Measurements from ENCODE around the gene NF1. TPM values are rescaled to one million over a fixed set of nuclear protein-coding genes. Genes with fewer than 3 reads are reported as not detected.

NF1 gene
- total RNA-seq, 4 donors from 2014 or later: 66.1 to 107 (median 90.9) TPM

DNA sequence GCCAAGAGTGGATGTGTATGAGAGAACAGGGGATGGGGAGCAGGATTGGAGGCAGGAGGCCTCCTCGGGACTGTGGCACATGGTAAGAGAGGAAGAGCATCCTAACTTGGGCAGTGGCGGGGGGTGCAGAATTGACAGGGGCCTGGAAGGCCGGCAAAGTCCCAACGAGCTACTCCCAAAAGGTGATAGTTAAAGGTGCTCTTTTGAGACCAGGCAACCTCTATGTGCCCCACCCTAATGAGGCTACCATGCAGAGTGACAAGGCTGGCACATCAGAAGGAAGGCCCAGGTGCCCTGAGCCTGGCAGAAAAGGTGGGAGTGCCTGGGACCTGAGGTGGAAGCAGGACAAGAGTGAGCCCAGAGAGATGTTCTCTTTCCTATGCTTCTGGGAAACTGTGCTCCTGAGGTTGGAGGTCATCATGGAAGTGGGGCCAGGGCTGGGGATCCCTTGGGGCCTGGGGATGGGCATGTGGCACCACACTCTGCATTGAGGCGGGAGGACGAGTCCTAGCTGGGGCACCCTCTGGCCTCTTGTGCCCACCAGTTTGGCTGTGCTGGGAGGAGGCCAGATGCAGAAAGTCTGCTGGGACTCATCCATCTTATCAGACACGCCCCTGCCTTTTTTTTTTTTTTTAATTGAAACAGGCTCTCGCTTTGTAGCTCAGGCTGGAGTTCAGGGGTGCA, 302.6 kb downstream of the NF1 start:
- Histone ChIP-seq H3K36me3 (no peaks in the 10 kb centered on the region), H3K27ac (no peak overlapping the region), H3K4me1 (peaks cover 0 to 3% (median under 1%) of the 10 kb centered on the region in 4 donors), H3K9me3 (no peaks in the 10 kb centered on the region), H3K27me3 (peaks cover 0 to 26% of the 10 kb centered on the region in 2 donors), H3K4me3 (no peak overlapping the region)
- no peak for DNase-seq (ENCODE audit: low spot score in 2 of 2)
- WGBS, 2 donors: 73 to 80% methylated on average over 8 of the region's 8 CpGs
- TF ChIP-seq, protein P1, sequence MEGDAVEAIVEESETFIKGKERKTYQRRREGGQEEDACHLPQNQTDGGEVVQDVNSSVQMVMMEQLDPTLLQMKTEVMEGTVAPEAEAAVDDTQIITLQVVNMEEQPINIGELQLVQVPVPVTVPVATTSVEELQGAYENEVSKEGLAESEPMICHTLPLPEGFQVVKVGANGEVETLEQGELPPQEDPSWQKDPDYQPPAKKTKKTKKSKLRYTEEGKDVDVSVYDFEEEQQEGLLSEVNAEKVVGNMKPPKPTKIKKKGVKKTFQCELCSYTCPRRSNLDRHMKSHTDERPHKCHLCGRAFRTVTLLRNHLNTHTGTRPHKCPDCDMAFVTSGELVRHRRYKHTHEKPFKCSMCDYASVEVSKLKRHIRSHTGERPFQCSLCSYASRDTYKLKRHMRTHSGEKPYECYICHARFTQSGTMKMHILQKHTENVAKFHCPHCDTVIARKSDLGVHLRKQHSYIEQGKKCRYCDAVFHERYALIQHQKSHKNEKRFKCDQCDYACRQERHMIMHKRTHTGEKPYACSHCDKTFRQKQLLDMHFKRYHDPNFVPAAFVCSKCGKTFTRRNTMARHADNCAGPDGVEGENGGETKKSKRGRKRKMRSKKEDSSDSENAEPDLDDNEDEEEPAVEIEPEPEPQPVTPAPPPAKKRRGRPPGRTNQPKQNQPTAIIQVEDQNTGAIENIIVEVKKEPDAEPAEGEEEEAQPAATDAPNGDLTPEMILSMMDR (IDR thresholded peaks at IDR 0.05): no peak
- TF ChIP-seq POLR2A (IDR thresholded peaks at IDR 0.05): no peak
- TF ChIP-seq EP300 (IDR thresholded peaks at IDR 0.05): no peak

DNA sequence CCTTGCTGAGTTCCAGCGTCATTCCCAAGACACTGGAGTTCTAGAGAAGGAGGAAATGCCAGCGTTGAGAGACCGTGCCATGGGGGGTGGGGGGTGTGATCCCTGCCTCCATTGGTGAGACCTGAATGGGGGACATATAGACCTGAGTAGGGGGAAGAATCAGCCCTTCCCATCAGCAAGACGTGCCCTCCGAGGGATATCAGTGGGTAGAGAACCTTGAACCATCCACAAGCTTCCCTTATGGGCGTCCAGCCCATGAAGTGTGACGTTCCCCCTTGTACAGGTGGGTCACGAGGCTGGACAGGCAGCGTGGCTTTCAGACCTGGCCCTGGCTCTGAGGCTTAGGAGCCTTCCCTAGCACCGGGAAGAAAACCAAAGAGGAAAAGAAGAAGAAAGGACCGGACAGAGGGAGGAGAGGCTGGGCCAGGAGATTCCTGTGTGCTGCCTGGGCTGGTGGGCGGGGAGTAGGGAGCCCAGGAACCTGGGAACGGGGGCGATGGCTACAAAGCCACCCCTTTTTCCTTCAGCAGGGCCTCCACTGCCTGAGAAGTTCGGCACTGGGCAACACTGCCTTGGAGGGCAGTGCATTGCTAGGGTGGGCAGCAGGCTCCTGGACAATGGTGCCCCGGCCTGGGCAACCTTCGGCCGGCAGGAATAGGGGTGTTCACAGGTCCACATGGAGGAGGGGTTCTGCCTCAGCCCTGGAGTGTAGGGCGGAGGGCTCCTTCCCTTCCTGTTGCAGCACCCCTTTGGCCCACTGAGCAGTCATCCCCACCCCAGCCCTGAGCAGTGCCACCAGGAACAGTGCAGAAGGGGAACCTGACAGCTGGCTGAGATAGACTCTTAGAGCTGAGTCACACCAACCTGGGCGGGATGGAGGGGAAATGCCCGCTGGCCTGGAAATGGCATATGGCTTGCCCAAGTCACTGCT, 303.9 kb downstream of the NF1 start:
- no peaks in the 10 kb centered on the region for H3K36me3 ChIP-seq
- no peak overlapping the region for H3K27ac ChIP-seq
- DNase-seq (ENCODE audit: low spot score in 2 of 2): no peak
- peaks cover 0 to 14% of the 10 kb centered on the region in 2 donors for H3K27me3 ChIP-seq
- TF ChIP-seq POLR2A (IDR thresholded peaks at IDR 0.05) (no peak), EP300 (IDR thresholded peaks at IDR 0.05) (no peak)
- TF ChIP-seq, protein P1 (IDR thresholded peaks at IDR 0.05): no peak
- no peaks in the 10 kb centered on the region for H3K4me1 ChIP-seq
- 78 to 84% methylated on average over 20 to 21 of the region's 21 CpGs for WGBS, 2 donors
- no peaks in the 10 kb centered on the region for H3K9me3 ChIP-seq
- no peak overlapping the region for H3K4me3 ChIP-seq

DNA sequence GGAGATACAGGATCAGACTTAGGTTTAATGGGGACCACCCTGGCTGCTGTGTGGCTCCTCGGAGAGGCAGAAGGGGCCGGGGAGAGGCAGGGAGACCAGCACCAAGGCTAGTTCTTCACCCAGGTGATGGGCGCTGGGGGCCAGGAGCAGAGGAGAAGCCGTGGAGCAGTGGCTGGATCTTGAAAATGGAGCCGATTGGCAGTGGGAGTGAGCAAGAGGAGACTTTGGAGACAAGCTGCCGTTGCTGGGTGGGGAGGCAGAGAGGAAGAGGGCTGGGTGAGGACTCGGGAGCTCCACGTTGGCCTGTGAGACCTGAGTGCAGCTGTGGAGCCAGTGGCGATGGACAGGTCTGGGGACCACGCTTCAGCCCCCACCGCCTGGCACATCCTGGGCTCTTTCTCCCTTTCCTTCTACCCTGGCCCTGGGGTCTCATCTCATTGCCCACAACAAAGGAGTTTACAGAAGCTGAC, 305.7 kb downstream of the NF1 start:
- WGBS, 2 donors: 60 to 64% methylated on average over 11 of the region's 11 CpGs
- TF ChIP-seq POLR2A (IDR thresholded peaks at IDR 0.05) (no peak), EP300 (IDR thresholded peaks at IDR 0.05) (no peak)
- TF ChIP-seq, protein P1 (IDR thresholded peaks at IDR 0.05): no peak
- no peaks in the 10 kb centered on the region for H3K4me1 ChIP-seq
- H3K9me3 ChIP-seq: no peaks in the 10 kb centered on the region
- peaks cover 0 to 5% of the 10 kb centered on the region in 2 donors for H3K27me3 ChIP-seq
- H3K4me3 ChIP-seq: no peak overlapping the region
- H3K36me3 ChIP-seq: no peaks in the 10 kb centered on the region
- no peak for DNase-seq (ENCODE audit: low spot score in 2 of 2)
- no peak overlapping the region for H3K27ac ChIP-seq

DNA sequence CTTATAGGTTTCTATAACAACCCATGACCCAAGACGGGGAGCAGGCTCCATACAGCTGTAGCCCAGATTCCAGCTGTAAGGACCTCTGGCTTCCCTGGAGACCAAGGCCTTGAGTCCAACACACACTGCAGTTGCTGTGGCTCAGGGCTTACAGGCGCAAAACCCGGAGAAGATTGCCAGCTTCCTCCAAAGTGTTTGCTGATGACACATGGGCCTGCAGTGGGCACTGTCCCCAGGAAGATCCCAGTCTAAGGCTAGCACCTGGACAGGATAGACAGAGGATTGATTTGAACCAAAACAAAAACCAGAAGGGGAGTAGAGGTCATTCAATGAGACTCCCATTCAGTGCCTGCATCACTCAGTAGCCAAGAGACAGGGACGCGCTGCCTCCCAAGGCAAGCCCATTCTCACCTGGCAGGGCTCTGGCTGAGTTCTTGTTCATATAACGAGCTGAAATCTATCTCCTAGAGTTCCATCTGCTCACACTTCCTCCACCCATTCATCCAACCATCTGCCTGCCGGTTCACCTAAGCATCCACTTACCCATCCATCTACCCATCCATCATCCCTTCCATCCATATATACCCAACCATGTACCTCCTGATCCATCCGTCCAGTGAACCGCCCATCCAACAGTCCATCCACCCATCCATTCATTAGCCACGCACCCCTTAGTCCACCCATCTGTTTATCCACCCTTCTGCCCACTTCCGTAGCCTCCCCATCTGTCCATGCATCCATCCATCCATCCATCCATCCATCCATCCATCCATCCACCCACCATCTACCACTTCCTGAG, 306.9 kb downstream of the NF1 start:
- no peaks in the 10 kb centered on the region for H3K9me3 ChIP-seq
- H3K4me3 ChIP-seq: no peak overlapping the region
- WGBS, 2 donors: 88 to 92% methylated on average over 10 to 11 of the region's 11 CpGs
- H3K4me1 ChIP-seq: no peaks in the 10 kb centered on the region
- no peaks in the 10 kb centered on the region for H3K27me3 ChIP-seq
- TF ChIP-seq, protein P1 (IDR thresholded peaks at IDR 0.05): no peak
- TF ChIP-seq POLR2A (IDR thresholded peaks at IDR 0.05) (no peak), EP300 (IDR thresholded peaks at IDR 0.05) (no peak)
- H3K36me3 ChIP-seq: no peaks in the 10 kb centered on the region
- DNase-seq (ENCODE audit: low spot score in 2 of 2): no peak
- H3K27ac ChIP-seq: no peak overlapping the region

Data from tibial nerve (tissue), 4 donors.